A549 treated with AZD2906 at 1 μM for 4 hours (cell line): ENCODE results near the gene PTS. TPM values are rescaled to one million over a fixed set of nuclear protein-coding genes. Genes with fewer than 3 reads are reported as not detected.

Experiments
- total RNA-seq: library from RNA; stranded (reverse); fragments of 200-300 nt; extraction: Qiagen RNA extraction; gene quantifications from 5 replicates; pipeline ENCODE4 v1.2.3, GENCODE V29; 2022

Gene PTS
- total RNA-seq, result 26.9 to 29.5 TPM (median 28.1 TPM) in 5 replicates

DNA sequence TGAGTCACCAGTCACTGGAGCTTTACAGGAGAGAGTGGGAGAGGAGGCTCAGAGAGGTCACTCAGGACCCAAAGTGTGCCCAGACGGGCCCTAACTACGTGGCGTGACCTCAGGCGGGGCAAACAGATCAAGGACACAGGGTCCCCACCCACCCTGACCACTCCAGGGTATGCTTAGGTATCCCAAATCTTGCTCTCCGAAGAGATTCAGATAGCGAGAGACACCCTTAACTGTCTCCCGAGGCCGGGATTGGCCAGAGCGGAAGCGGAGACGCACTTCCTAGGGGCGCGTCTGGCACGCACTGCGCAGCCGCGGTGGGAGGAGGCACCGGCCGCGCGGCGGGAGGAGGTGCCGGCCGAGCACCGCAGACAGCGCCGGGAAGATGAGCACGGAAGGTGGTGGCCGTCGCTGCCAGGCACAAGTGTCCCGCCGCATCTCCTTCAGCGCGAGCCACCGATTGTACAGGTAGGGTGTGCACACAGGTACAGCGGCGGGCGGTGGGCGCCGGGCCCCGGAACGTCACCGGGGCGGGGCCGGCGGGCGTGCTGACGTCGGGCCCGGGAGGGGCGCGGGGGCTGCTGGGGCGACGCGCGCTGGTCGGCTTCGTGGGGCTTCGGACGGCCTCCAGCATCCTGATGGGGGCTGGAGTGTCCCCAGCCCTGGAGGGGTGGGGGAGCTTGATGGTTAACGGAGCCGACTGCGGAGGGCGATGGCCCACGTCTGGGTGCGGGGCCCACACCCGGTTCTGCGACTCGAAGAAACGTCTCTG, at the start of gene PTS:
PTS (plus strand) TSS at position 367 of the 769 bp plus-strand sequence; CDS start at position 383, 16 bp downstream.

DNA sequence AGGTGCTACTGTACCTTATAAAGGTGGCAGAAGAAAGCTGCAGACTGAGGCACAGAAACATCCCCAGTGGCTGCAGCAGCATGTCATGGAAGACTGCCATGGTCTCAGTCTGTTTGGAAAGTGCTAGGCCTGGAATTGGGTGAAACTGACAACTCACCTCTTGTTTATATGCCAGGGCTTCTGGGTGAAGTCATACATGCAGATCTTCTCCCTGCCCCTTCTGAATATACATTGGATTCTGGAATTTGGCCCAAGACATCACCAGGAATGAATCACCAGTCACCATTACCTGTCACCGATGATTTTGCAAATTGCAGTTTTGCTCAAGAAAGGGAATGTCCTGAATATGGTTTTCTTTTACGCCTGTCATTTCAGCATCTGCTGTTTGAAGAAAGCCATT, 34.3 kb downstream of the PTS start, which contains the start of gene PLET1:
PLET1 (minus strand) TSS at position 371 of the 400 bp plus-strand sequence; CDS start at position 100, 271 bp downstream.

Other genes starting within 250 kb of the PTS start
- gene DLAT, start 201.0 kb upstream of the PTS start, total RNA-seq, result 23.6 to 34.4 TPM (median 28.1 TPM) in 5 replicates
- 0.61 to 1.3 TPM (median 0.86 TPM) in 5 replicates for gene PIH1D2, start 152.4 kb upstream of the PTS start, total RNA-seq
- 12.3 to 21.3 TPM (median 14.9 TPM) in 5 replicates for gene NKAPD1, start 152.1 kb upstream of the PTS start, total RNA-seq
- gene TIMM8B, start 139.7 kb upstream of the PTS start, total RNA-seq, result 61.4 to 72.8 TPM (median 68.1 TPM) in 5 replicates
- 63.4 to 89.6 TPM (median 68.7 TPM) in 5 replicates for gene SDHD, start 139.6 kb upstream of the PTS start, total RNA-seq
- gene IL18, start 62.3 kb upstream of the PTS start, total RNA-seq, result 86.2 to 98.7 TPM (median 87.2 TPM) in 5 replicates
- gene TEX12, start 59.1 kb upstream of the PTS start, total RNA-seq, result not detected in 5 replicates
- 0.70 to 1.5 TPM (median 0.96 TPM) in 5 replicates for gene BCO2, start 50.9 kb upstream of the PTS start, total RNA-seq
- not detected in 5 replicates for gene PLET1, start 34.4 kb downstream of the PTS start, total RNA-seq